ENCODE results near the gene PRDM16.

Gene PRDM16

GRCh38 chr1:3306583-3307291 lies 237.7 kb downstream of the PRDM16 start:
- peak; percentile 20 for DNase-seq (ENCODE audit: low read depth)

- DNase-seq (ENCODE audit: low read depth): no peak
Observed at GRCh38 chr1:3307359-3307758, 238.4 kb downstream of the PRDM16 start.

- DNase-seq (ENCODE audit: low read depth): no peak
Observed at GRCh38 chr1:3308053-3308452, 239.1 kb downstream of the PRDM16 start.

GRCh38 chr1:3310718-3311400 lies 241.9 kb downstream of the PRDM16 start:
- no peak for DNase-seq (ENCODE audit: low read depth)

- DNase-seq (ENCODE audit: low read depth): no peak
Observed at GRCh38 chr1:3311711-3312110, 242.7 kb downstream of the PRDM16 start.

GRCh38 chr1:3312310-3312897 lies 243.4 kb downstream of the PRDM16 start:
- DNase-seq (ENCODE audit: low read depth): no peak

- peak; percentile 95 for DNase-seq (ENCODE audit: low read depth)
Observed at GRCh38 chr1:3312898-3313575, 244.0 kb downstream of the PRDM16 start.

GRCh38 chr1:3313576-3313950 lies 244.6 kb downstream of the PRDM16 start:
- peak; percentile 90 for DNase-seq (ENCODE audit: low read depth)

- peak; percentile 13 for DNase-seq (ENCODE audit: low read depth)
Observed at GRCh38 chr1:3314491-3315381, 245.7 kb downstream of the PRDM16 start.

- no peak for DNase-seq (ENCODE audit: low read depth)
Observed at GRCh38 chr1:3315399-3316339, 246.7 kb downstream of the PRDM16 start.

GRCh38 chr1:3316340-3316943 lies 247.4 kb downstream of the PRDM16 start:
- DNase-seq (ENCODE audit: low read depth): no peak

GRCh38 chr1:3317456-3317855 lies 248.5 kb downstream of the PRDM16 start:
- no peak for DNase-seq (ENCODE audit: low read depth)

- DNase-seq (ENCODE audit: low read depth): no peak
Observed at GRCh38 chr1:3318329-3318728, 249.3 kb downstream of the PRDM16 start.

- DNase-seq (ENCODE audit: low read depth): peak; percentile 49
Observed at GRCh38 chr1:3319874-3320245, 250.9 kb downstream of the PRDM16 start.

GRCh38 chr1:3320246-3321152 lies 251.5 kb downstream of the PRDM16 start:
- DNase-seq (ENCODE audit: low read depth): no peak

- DNase-seq (ENCODE audit: low read depth): no peak
Observed at GRCh38 chr1:3321559-3322449, 252.8 kb downstream of the PRDM16 start.

GRCh38 chr1:3322450-3323020 lies 253.5 kb downstream of the PRDM16 start:
- DNase-seq (ENCODE audit: low read depth): no peak

All from fibroblast of the conjunctiva (primary cell).